ENCODE results near the gene RANGAP1.
A peak's percentile ranks its signal among the peaks of the same experiment; 100 is the strongest.

The RANGAP1 gene

DNA sequence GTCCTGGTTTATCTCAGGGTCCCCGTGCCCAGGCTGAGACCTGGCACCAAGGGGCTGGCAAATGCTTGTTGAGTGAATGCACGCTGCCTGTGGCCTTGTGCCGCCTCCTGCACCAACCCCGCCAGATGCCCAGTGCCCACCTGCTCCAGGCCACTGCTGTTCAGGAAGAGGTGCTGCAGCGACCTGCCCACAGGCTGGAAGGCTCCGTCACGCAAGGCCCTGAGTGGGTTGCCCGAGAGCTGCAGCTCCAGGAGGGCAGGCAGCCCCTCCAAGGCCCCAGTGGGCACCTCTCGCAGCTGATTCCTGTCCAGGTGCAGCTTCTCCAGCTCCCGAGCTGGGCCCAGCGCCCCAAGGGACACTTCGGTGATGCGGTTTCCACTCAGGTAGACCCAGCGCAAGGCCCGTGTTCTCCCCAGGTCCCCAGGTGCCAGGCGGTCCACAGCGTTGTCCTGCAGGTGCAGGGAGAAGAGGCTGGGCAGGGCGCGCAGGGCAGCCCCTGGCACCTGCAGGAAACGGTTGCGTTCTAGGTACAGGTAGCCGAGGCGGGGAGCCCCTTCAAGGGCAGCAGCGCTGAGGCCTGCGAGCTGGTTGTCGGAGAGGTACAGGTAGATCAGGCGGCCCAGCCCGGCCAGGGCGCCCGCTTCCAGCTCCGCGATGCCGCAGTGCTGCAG, 48.8 kb downstream of the RANGAP1 start:
- no peak for DNase-seq (ENCODE audit: low read depth in 2 of 2)

DNA sequence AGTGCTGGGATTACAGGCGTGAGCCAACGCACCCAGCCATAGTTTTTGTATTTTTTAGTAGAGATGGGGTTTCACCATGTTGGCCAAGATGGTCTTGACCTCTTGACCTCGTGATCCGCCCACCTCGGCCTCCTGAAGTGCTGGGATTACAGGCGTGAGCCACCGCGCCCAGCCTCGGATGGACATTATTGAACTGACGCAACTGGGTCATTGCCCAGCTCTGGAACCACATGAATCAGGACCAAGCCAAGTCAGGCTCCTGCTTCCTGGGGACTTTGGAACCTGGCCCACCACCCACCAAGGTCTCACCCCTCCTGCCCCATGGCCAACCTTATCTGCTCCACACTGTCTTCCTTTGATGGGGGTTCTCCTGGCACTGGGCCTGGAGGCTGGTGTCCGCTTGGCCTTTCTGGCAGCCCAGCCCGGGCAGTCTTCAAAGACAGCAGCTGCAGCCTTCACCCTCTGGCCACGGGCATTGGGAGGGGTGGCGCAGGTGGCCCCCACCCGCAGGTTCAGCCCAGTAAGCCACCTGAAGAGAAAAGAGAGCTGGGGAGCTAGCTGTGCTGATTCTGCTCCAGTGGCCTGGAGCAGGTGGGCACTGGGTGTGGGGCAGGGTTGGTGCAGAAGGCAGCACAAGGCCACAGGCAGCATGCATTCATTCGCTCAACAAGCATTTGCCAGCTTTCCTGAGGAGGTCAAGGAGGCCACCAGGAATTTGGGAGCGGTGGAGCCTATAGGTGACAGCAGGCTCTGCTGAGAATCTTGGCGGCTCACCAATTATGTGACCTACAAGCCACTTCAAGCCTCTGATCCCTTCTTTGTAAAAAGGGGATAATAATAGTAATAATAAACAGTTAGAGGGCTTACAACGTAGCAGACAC, 50.9 kb downstream of the RANGAP1 start:
- no peak for DNase-seq (ENCODE audit: low read depth in 2 of 2)

DNA sequence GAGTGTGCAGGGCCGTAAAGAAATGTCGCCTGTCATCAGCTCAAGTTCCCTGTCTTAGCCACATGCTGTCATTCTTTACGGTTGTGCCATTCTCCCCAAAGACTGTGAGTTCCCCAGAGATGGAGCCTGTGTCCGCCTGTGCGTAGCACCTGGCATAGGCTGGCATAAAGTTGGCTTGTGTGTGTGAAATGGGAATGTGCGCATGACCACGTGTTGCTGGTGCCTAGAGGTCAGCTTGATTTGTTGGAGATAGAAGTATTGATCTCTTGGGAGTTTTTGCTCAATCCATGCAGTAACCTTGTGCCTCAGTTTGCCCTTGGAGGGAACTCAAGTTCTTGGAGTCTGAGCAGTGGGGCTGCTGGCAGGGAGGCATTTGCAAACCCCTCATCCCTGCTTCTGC, 54.6 kb downstream of the RANGAP1 start:
- DNase-seq (ENCODE audit: low read depth in 2 of 2): no peak

DNA sequence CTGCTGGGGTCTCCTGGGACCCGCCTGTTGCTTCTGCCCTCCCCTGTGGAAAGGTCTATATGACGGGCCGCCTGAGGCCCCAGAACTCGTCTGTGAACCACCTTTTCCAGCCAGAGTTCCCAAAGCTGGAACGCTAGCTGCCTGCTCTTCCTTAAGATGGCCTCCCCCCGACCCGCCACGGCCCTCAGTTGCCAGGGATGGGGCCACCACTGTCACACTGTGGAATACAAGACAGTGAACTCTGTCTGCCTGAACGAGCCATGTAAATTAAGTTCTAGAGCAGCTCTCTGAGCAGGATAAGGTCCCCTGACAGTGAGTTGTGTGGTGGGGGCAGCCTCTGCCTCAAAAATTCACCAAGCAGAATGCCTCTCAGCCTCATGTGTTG, 55.6 kb downstream of the RANGAP1 start:
- DNase-seq (ENCODE audit: low read depth in 2 of 2): no peak

DNA sequence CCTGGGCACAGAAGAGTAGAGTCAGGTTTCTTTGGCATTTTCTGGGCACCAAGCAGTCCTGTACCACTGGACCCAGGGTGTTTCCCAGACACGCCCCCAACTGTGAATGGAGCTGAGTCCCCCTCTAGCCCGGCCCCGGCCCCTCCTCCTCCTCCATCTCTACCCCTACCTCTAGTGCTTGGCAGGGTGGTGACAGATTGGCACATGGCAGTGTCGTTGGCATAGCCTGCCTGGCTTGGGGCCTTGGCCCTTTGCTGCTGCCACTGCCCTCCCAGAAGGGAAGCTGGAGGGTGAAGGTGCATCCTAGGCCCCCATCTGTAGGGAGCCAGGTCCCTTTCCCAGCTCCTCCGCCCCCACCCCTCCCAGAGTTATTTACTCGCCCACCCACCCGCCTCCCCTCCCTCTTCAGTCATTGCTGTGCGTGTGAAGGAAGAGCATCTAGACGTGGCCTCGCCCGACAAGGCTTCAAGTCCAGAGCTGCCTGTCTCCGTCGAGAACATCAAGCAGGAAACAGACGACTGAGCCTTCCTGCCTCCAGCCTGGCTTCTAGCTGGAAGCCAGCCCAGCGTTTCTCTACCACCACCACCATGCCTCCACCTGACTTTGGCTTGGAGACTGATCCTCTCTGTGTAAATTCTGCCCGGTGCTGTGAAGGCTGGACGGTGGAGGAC, 56.1 kb downstream of the RANGAP1 start:
- no peak for DNase-seq (ENCODE audit: low read depth in 2 of 2)

DNA sequence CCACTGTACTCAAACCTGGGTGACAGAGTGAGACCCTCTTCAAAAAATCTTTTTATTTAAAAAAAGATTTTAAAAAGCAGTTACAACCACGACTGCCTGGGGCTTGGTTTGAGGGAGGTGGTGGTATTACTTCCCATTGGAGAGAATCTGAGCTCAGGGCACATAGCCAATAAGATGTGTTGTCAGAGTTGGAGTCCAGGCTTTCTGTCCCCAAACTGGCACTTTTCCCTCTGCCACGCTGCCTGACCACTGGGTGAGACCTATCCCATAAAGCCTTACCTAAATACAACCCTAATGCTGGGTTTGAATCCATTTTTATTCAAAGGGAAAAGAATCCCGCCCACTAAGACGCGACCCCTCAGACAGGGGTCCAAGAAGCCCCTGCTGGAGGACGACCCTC, 56.8 kb downstream of the RANGAP1 start:
- no peak for DNase-seq (ENCODE audit: low read depth in 2 of 2)

DNA sequence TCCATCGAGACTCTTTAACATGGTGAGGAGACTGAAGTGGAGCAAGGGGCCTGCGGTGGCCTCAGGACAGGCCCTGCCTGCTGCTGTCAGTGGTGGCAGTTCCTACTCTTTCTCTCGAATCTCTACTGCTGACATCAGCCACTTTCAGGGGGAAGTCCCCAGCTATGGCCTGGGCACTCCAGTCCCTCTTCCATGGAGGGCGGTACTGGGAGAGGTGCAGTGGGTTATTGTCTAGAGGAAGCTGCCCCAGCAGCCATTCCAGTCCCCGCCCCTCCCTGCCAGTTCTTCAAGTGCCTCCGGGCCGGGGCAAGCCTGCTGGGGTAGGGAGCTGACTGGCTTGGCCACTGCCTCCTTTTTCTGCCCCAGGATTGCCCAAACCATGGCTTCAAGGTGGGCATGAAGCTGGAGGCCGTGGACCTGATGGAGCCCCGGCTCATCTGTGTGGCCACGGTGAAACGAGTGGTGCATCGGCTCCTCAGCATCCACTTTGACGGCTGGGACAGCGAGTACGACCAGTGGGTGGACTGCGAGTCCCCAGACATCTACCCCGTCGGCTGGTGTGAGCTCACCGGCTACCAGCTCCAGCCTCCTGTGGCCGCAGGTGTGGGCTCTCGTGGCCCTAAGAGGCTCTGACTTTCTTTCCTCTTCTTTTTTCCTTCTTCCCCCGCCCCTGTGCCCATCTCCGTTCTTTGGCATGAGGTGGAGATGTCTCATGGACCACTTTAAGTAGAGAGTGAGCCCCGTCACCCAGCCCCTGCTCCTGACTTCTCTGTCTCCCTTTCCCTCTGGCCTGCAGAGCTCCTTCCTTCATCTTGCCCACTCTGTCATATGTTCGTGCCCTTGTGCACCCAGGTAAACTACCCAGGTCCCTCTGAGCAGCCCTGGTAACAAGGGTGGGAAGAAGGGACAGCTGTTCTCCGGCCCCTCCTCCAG, 59.0 kb downstream of the RANGAP1 start:
- DNase-seq (ENCODE audit: low read depth in 2 of 2): no peak

DNA sequence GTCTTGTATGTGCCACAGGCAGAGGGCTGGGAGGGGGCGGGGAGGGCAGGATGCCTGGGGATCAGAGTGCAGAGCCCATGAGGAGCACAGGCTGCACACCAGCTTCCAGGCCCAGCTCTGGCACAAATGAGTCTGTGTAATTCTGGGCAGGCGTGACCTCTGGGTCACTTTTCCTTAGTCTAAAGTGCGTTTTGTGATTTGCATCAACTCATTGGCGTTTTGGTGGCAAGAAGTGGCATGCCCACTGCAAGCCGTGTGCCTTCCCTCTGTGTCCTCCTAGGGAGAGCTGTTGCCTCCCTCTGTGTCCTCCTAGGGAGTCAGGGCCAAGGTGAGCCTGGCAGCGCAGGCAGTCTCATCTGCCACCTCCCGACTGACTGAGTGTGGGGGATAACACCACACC, 62.5 kb downstream of the RANGAP1 start:
- DNase-seq (ENCODE audit: low read depth in 2 of 2): no peak

DNA sequence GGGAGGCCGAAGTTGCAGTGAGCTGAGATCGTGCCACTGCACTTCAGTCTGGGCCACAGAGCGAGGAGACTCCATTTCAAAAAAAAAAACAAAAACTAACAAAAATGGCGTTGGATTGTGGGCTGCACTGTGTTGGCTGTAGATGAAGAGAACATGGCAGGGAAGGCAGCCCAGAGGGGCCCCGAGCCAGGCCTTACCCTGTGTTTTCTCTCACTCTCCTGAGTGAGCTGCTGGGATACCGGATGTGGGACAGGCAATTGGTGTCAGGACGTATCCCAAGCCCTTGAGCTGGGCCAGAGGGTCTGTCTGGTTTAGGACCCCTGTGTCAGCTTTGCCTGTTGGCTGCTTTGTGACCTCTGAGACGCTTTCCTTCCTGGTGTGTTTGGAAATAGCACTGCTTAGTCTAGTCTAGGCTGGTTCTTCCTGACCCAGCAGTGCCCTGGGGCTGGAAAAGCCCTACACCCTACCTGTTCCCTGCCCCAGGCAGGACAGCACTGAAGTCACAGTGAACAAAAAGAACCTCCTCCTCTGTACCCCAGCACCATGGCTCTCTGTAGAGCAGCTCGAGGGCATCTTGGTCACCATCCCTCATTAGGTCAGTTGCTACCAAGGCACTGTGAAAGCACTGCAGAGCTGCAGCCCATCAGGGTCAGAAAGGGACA, 63.0 kb downstream of the RANGAP1 start:
- DNase-seq (ENCODE audit: low read depth in 2 of 2): no peak

DNA sequence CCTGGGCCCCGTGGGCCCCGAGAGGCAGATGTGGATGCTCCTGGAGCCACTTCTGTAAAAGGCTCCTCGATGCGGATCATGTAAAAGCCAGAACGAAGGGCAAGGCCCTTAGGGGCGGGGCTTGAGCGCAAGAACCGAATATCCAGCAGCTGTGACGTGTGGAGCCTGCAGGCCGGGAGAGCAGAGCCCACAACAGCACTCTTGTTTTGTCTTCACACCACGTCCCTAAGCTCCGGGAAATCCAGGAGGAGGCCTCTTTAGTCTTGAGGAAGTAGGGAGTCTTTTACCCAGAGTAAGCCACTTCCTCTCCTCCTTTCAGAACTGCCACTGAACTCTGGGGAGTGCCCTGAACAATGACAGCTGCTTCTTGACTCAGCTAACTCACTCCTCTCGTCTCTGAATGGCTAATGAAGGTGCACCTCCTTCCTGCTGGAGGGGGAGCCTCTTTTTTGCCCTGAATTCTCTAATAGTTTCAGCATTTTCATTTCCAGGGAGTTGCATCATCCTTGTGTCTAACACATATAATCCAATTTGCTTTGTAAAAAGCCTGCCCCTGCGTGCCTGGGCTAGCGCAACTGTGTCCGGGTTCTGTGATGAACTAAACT, 68.3 kb downstream of the RANGAP1 start:
- no peak for DNase-seq (ENCODE audit: low read depth in 2 of 2)

DNA sequence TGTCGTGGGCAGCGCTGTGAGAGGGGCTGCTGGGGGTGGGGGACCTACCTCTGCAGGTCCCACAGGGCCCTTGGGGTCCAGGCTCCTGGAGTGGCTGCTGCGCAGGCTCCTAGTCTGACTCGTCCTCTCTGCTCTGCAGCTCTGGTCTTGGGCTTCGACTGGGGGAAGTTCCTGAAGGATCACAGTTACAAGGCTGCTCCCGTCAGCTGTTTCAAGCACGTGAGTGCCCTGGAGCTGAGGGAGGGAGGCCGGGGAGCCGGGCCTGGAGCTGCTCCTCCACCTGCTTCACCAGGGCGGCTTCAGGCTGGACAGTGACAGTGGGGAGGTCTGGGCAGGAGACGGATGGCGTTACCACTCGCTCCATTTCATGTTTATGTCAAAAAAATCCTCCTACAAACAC, 69.0 kb downstream of the RANGAP1 start:
- no peak for DNase-seq (ENCODE audit: low read depth in 2 of 2)

DNA sequence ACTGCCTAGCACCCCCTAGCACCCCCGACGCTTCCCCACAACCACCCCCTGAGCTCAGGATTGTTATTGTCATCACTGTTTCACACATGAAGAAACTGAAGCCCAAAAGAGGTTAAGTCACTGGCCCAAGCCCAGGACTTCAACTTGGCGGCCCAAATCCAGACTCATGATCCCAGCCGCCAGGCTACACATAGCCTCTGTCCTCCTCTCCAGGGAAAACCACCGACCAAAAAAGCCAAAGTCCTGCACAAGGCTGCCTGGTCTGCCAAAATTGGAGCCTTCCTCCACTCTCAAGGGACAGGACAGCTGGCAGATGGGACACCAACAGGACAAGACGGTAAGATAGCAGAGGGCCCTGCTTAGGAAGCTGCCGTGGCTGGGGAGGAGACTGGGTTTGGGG, 70.1 kb downstream of the RANGAP1 start:
- no peak for DNase-seq (ENCODE audit: low read depth in 2 of 2)

DNA sequence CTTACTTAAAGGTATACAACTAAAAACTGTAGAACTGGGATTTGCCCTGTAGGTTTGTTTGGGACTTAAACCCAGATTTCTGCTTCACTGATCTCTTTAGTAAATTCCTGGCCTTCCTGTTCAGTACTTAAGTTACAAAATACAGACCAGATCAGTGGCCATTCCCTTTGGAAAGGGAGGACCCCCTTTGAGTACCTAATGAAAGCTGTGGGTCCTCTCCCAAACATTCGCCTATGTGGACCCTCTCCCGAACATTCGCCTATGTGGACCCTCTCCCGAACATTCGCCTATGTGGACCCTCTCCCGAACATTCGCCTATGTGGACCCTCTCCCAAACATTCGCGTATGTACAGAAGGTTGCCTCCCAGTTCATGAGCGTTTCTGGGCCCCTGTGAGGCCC, 70.6 kb downstream of the RANGAP1 start:
- DNase-seq (ENCODE audit: low read depth in 2 of 2): no peak

DNA sequence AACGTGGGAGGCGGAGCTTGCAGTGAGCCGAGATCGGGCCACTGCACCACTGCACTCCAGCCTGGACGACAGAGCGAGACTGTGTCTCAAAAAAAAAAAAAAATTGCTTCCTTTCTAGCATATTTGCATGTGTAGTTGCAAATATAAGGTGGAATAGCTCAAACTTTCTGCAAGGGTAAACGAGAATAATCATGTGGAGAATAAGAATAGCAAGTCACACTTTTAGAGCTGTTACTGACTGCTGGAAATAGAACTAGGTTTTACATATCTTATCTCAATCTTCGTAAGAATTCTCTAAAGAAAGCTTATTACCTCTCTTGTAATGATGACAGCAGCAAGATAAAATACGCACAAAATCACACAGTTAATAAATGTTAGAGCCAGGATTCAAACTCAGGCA, 79.3 kb downstream of the RANGAP1 start:
- no peak for DNase-seq (ENCODE audit: low read depth in 2 of 2)

DNA sequence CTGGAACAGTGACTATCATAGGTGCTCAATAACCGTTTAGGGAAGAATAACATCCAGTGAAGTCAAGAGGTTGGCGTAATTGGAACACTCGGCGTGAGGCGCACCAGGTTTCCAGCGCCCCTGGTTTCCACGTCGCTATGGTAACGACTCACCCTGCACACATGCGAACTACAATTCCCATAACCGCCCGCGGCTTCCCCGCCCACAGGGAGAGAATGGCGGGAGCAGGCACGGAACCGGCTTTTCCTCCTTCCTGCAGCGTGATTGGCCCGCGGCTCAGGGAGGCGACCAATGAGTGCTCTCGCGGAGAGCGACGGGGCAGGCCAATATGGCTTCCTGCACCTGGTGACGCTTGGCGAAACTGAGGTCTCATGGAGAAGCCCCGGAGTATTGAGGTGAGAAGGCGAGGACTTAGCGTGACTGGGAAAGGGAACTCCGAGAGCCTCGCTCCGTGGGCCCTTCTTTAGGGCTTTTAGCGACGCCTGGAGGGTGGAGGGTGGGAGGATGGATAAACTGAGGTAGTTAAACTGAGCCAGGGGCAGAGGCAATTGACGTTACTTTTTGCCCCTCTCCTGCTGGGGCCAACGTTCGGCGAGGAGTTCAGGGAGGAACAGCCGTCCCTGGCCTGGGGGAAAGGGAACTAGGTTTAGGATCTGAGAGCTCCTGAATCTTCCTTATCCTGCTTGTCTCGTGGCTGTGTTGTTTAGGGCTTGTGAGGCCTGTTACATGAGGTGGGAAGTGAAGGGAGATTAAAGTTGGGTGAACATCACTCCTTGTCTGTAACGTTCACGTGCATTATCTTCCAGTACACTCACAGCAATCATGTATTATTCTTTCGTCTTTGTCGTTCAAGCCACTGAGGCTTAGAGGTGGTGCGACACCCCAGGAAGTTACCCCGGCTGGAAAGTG, 80.7 kb downstream of the RANGAP1 start, which contains the start of gene L3MBTL2:
Gene L3MBTL2 (plus strand): TSS at position 321 of the 909 bp plus-strand sequence. CDS start 51 bp downstream, at position 372.
- peak; percentile 98 to 99 for DNase-seq (ENCODE audit: low read depth in 2 of 2)

DNA sequence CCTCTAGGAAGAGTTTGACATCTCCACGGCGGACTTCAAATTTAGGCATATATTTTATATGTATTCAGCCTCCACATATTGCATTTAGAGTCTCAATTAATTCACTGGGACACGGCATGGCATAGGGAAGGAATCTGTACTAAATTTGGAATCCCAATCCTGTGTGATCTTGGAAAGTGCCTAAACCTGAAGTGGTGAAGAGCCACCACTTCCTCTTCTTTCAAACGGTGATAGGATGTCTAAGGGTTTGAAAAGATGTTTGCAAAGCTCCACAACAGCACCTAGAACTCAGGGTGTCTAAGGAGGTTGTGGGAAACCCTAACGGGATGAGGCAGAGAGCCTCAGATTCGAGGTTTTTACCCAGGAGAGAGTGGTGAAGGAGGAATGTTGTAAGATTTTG, 81.9 kb downstream of the RANGAP1 start:
- no peak for DNase-seq (ENCODE audit: low read depth in 2 of 2)

DNA sequence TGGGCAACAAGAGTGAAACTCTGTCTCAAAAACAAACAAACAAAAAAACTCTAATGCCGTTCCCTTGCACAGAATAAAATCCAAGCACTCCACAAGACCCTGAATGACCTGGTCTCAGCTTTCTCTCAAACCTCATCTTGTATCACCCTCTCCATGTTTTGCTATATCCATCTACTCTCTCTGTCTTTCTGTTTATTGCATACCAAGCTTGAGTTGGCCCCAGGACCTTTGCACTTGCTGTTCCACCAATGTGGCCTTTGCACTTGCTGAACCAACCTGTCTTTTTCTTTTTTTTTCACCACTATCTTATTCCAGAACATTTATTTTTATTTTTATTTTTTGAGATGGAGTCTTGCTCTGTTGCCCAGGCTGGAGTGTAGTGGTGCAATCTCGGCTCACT, 82.9 kb downstream of the RANGAP1 start:
- no peak for DNase-seq (ENCODE audit: low read depth in 2 of 2)

DNA sequence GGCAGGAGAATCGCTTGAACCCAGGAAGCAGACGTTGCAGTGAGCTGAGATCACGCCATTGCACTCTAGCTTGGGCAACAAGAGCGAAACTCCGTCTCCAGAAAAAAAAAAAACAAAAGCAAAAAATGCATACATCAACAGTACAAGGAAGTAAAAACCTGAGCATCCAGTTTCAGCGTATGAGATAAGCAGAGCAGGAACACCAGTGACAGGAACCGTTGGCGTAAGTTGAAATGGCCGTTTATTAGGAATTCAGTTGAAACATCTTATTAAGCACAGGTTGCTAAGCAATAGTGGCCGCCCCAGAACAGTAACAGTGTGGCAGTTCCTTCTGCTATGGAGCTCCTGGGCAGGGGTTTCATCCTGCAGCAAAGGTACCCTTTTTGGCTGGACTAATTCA, 84.8 kb downstream of the RANGAP1 start:
- DNase-seq (ENCODE audit: low read depth in 2 of 2): no peak

DNA sequence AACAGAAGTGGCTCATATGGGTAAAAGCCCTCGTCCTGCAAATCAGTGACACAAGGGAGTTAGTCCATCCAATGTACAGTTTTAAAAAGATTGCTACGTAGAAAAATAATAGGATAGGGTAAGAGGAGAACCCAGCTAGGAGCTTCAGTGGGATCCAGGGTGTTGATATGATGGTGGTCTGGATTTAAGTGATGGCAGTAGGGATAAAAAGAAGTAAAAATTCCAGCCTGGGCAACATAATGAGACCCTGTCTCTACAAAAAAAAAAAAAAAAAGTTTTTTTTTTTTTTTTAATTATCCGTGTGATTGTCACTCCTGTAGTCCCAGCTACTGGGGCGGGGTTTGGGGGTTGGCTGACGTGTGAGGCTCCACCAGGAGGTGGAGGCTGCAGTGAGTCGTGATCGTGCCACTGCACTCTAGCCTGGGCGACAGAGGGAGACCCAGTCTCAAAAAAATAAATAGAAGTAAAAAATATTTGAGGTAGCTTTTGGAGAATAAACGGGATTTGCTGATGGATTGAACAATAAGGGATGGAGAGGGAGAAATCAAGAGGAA, 87.9 kb downstream of the RANGAP1 start:
- DNase-seq (ENCODE audit: low read depth in 2 of 2): peak; percentile 32 to 44
